ENCODE results near the gene CCL23.

The CCL23 gene

GRCh38 chr17:35968520-35969054, 49.2 kb downstream of the CCL23 start:
- no peak for DNase-seq

GRCh38 chr17:35965272-35965671, 52.5 kb downstream of the CCL23 start:
- DNase-seq, result no peak

GRCh38 chr17:35963663-35964062, 54.1 kb downstream of the CCL23 start:
- DNase-seq, result no peak

All from T1000 (cell line).